SK-N-MC (cell line): ENCODE results near the gene NR2F1-AS1.

Experiments used
- EZH2 ChIP-seq: fragments of 200-600 bp; sonication (generic); IDR thresholded peaks from one replicate; pipeline ENCODE4 v1.6.1; 2017; ENCODE audit warnings: antibody characterized with exemption
- FOXP2 ChIP-seq: optimal IDR thresholded peaks from 2 replicates; pipeline ENCODE3; 2011; ENCODE audit warnings: mild to moderate bottlenecking, moderate library complexity; ENCODE audit not compliant: insufficient read depth; ENCODE audit errors: extremely low read length, control extremely low read depth
- POLR2AphosphoS5 ChIP-seq: IDR thresholded peaks from 2 replicates; pipeline ENCODE4 v1.6.1; 2012; ENCODE audit warnings: mild to moderate bottlenecking, low read depth, low read length, borderline replicate concordance

GRCh38 chr5:93517828-93518227 is 63.2 kb downstream of the NR2F1-AS1 start:
- TF ChIP-seq EZH2 (no peak), POLR2AphosphoS5 (no peak), FOXP2 (no peak)
